CD14-positive monocyte (primary cell): ENCODE measurements around the gene ALKBH1. TPM values are rescaled to one million over a fixed set of nuclear protein-coding genes. Genes with fewer than 3 reads are reported as not detected.

ENCODE experiments used
- DNase-seq, 3 donors: peaks; one replicate each; pipeline ENCODE4 v3.0.0-alpha.2; 2011 to 2022
- H2AFZ ChIP-seq: 2 replicates; pipeline ENCODE4 v1.6.0; 2012; ENCODE audit warnings: mild to moderate bottlenecking, low read depth, low read length, inconsistent platforms; ENCODE audit not compliant: insufficient read depth, poor library complexity, severe bottlenecking
- H3K27ac ChIP-seq, 2 donors: 1 replicate in 1 of 2; 2 replicates in 1 of 2; pipeline ENCODE4 v1.5.1; 2012 to 2013; ENCODE audit warnings: low read length in 2 of 2, control low read depth in 1 of 2, inconsistent platforms in 1 of 2, low read depth in 1 of 2, mild to moderate bottlenecking in 1 of 2
- H3K27me3 ChIP-seq, 2 donors: one replicate each; pipeline versions ENCODE4 v1.6.0 to v1.6.1; 2011 to 2013; ENCODE audit warnings: low read length in 2 of 2; ENCODE audit not compliant: control insufficient read depth in 2 of 2, insufficient read depth in 2 of 2
- H3K36me3 ChIP-seq, 2 donors: replicated peaks in 1 of 2; 1 replicate in 1 of 2; 2 replicates in 1 of 2; pipeline versions ENCODE4 v1.5.1 to v1.6.1; 2012 to 2013; ENCODE audit warnings: low read length in 2 of 2, control low read depth in 1 of 2, inconsistent platforms in 1 of 2, mild to moderate bottlenecking in 1 of 2; ENCODE audit not compliant: insufficient read depth in 2 of 2, control insufficient read depth in 1 of 2
- H3K4me1 ChIP-seq, 2 donors: 1 replicate in 1 of 2; 2 replicates in 1 of 2; pipeline versions ENCODE4 v1.5.1 to v1.6.1; 2012 to 2013; ENCODE audit warnings: low read length in 2 of 2, control low read depth in 1 of 2, inconsistent platforms in 1 of 2, mild to moderate bottlenecking in 1 of 2, moderate library complexity in 1 of 2; ENCODE audit not compliant: insufficient read depth in 2 of 2, control insufficient read depth in 1 of 2
- H3K4me2 ChIP-seq: replicated peaks from 2 replicates; pipeline ENCODE3; 2012; ENCODE audit warnings: low read length, moderate library complexity, mild to moderate bottlenecking; ENCODE audit not compliant: poor library complexity, severe bottlenecking; ENCODE audit errors: extremely low read depth
- H3K4me3 ChIP-seq, 3 experiments: fragments of 200-600 bp in 1 of 3; sonication (generic) in 1 of 3; replicated peaks in 1 of 3; 1 replicate in 2 of 3; 2 replicates in 1 of 3; pipeline ENCODE4 v1.5.1; 2011 to 2013; ENCODE audit warnings: low read length in 3 of 3, mild to moderate bottlenecking in 3 of 3, control low read depth in 2 of 3, low read depth in 2 of 3, inconsistent platforms in 1 of 3, moderate library complexity in 1 of 3
- H3K79me2 ChIP-seq: 2 replicates; pipeline ENCODE4 v1.6.0; 2012; ENCODE audit warnings: mild to moderate bottlenecking, control low read depth, inconsistent platforms, low read length, moderate library complexity; ENCODE audit not compliant: insufficient read depth
- H3K9ac ChIP-seq: 2 replicates; pipeline ENCODE4 v1.6.0; 2017; ENCODE audit warnings: low read length, mild to moderate bottlenecking; ENCODE audit not compliant: insufficient read depth, poor library complexity, severe bottlenecking
- H3K9me3 ChIP-seq, 2 donors: replicated peaks in 1 of 2; 1 replicate in 1 of 2; 2 replicates in 1 of 2; pipeline versions ENCODE4 v1.5.1 to v1.6.1; 2012 to 2013; ENCODE audit warnings: low read length in 2 of 2, control low read depth in 1 of 2; ENCODE audit not compliant: control insufficient read depth in 1 of 2, insufficient read depth in 1 of 2
- H4K20me1 ChIP-seq: 2 replicates; pipeline ENCODE4 v1.6.0; 2012; ENCODE audit warnings: mild to moderate bottlenecking, low read length, control low read depth, moderate library complexity; ENCODE audit not compliant: insufficient read depth
- H3K27ac Mint-ChIP-seq, 7 donors: one replicate each; pipeline ENCODE4 v1.8.0; 2020; ENCODE audit warnings: mild to moderate bottlenecking in 7 of 7, mixed read lengths in 7 of 7, moderate library complexity in 6 of 7, inconsistent platforms in 2 of 7
- H3K27me3 Mint-ChIP-seq, 3 donors: one replicate each; pipeline ENCODE4 v1.8.0; 2021 to 2022; ENCODE audit warnings: low read depth in 3 of 3, mild to moderate bottlenecking in 3 of 3, mixed read lengths in 3 of 3, moderate library complexity in 3 of 3, inconsistent platforms in 1 of 3
- H3K36me3 Mint-ChIP-seq, 2 donors: one replicate each; pipeline ENCODE4 v1.8.0; 2020; ENCODE audit warnings: mixed read lengths in 2 of 2, inconsistent platforms in 1 of 2, mild to moderate bottlenecking in 1 of 2
- H3K4me1 Mint-ChIP-seq: one replicate; pipeline ENCODE4 v1.8.0; 2020; ENCODE audit warnings: mild to moderate bottlenecking, mixed read lengths
- H3K4me3 Mint-ChIP-seq, 2 donors: one replicate each; pipeline ENCODE4 v1.8.0; 2020; ENCODE audit warnings: mild to moderate bottlenecking in 2 of 2, mixed read lengths in 2 of 2, moderate library complexity in 1 of 2
- H3K9me3 Mint-ChIP-seq, 7 donors: one replicate each; pipeline ENCODE4 v1.8.0; 2020 to 2022; ENCODE audit warnings: mixed read lengths in 7 of 7, mild to moderate bottlenecking in 6 of 7, moderate library complexity in 6 of 7, inconsistent platforms in 2 of 7
- whole genome bisulfite sequencing: methylation state at CpG from one replicate; pipeline ENCODE4 v1.1.5; 2013; ENCODE audit warnings: missing lambda C conversion rate; ENCODE audit not compliant: insufficient coverage; 5-methylcytosine and 5-hydroxymethylcytosine counted together
- intact Hi-C, 2 donors: fragments of 100-400 bp; cut with micrococcal nuclease; formaldehyde crosslinking; loops; one replicate each; pipeline versions ENCODE4 v1.15.0 to v1.15.1; 2023
- polyA plus RNA-seq, 3 donors: library from polyadenylated mRNA; depleted of rRNA in 1 of 3; unstranded in 2 of 3; stranded (reverse) in 1 of 3; fragments of 300-500 nt in 2 of 3; fragments of >200 nt in 1 of 3; fragmentation: Illumina TruSeq in 2 of 3; gene quantifications; 1 replicate in 2 of 3; 2 replicates in 1 of 3; pipeline ENCODE4 v1.2.3, GENCODE V29; 2012 to 2021
- TF ChIP-seq, protein P1 (sequence below): fragments of 200-600 bp; IDR thresholded peaks from one replicate; pipeline ENCODE4 v1.8.0; 2022; ENCODE audit warnings: antibody characterized with exemption, mild to moderate bottlenecking

The ALKBH1 gene
- polyA plus RNA-seq, 3 donors: 3.4 to 4.5 (median 4.2) TPM

DNA sequence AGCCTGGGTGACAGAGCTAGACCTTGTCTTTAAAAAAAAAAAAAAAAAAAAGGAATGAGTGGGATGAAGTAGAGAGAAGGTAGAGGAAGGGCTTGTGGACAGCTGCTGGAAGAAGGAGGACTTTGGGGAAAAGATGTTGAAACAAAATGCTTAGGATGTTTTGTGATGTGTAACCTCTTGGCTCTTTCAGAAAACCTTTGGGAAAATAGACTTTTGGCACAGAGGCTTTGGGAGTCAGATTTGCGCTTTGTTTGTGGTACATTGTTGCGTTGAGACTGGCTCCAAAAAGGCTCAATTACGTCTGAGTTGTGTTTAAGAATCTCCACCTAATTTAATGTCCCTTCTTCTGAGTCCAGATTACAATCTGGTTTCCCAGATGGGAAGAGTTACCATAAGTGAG is 58.5 kb downstream of the ALKBH1 start:
- no peaks in the 10 kb centered on the region for H3K27me3 ChIP-seq
- no peaks in the 10 kb centered on the region for H4K20me1 ChIP-seq
- Mint-ChIP-seq H3K4me3 (no peak overlapping the region), H3K4me1 (peaks cover 18% of the 10 kb centered on the region), H3K27me3 (peaks cover 0 to 3% (median 2%) of the 10 kb centered on the region in 3 donors), H3K27ac (no peak overlapping the region), H3K9me3 (peaks cover 0 to 4% (median 2%) of the 10 kb centered on the region in 7 donors), H3K36me3 (no peaks in the 10 kb centered on the region)
- intact Hi-C loops: no loop called here
- H3K4me1 ChIP-seq: peaks cover 12 to 13% of the 10 kb centered on the region in 2 donors
- H3K9ac ChIP-seq: no peak overlapping the region
- no peak overlapping the region for H2AFZ ChIP-seq
- H3K36me3 ChIP-seq: no peaks in the 10 kb centered on the region
- TF ChIP-seq, protein P1, sequence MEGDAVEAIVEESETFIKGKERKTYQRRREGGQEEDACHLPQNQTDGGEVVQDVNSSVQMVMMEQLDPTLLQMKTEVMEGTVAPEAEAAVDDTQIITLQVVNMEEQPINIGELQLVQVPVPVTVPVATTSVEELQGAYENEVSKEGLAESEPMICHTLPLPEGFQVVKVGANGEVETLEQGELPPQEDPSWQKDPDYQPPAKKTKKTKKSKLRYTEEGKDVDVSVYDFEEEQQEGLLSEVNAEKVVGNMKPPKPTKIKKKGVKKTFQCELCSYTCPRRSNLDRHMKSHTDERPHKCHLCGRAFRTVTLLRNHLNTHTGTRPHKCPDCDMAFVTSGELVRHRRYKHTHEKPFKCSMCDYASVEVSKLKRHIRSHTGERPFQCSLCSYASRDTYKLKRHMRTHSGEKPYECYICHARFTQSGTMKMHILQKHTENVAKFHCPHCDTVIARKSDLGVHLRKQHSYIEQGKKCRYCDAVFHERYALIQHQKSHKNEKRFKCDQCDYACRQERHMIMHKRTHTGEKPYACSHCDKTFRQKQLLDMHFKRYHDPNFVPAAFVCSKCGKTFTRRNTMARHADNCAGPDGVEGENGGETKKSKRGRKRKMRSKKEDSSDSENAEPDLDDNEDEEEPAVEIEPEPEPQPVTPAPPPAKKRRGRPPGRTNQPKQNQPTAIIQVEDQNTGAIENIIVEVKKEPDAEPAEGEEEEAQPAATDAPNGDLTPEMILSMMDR: no peak
- H3K9me3 ChIP-seq: peaks cover 0 to 3% of the 10 kb centered on the region in 2 donors
- no peak overlapping the region for H3K4me2 ChIP-seq
- DNase-seq: no peak
- H3K79me2 ChIP-seq: no peaks in the 10 kb centered on the region
- H3K4me3 ChIP-seq: no peak overlapping the region
- no peak overlapping the region for H3K27ac ChIP-seq
- WGBS: 100% methylated on average over 1 of the region's 3 CpGs

DNA sequence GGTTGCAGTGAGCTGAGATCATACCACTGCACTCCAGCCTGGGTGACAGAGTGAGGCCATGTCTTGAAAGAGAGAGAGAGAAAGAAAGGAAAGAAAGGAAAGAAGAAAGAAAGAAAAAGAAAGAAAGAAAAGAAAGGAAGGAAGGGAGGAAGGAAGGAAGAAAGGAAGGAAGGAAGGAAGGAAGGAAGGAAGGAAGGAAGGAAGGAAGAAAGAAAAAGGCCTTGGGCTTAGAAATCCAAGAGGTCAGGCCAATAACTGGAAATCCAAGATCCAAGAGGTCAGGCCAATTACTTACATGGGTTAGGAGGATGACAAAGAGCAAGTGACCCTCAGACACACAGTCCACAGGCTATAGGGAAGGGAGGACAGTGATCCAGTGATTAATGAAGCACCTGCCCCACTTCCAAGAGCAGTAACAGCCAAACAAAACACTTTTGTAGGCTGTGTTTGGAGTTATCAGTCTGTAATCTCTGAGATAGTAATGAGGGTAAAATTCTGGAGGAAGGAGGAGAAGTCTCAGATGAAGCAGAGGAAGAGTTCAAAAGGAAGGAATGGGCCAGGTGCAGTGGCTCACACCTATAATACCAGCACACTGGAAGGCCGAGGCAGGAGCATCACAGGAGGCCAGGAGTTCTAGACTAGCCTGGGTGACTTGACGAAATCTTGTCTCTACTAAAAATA is 59.2 kb downstream of the ALKBH1 start:
- TF ChIP-seq, protein P1: no peak
- no peak overlapping the region for H3K9ac ChIP-seq
- no peak overlapping the region for H3K4me3 ChIP-seq
- DNase-seq: no peak
- no peak overlapping the region for H3K4me2 ChIP-seq
- H3K9me3 ChIP-seq: peaks cover 0 to 3% of the 10 kb centered on the region in 2 donors
- Mint-ChIP-seq H3K4me1 (peaks cover 12% of the 10 kb centered on the region), H3K9me3 (peaks cover 0 to 4% (median 2%) of the 10 kb centered on the region in 7 donors), H3K36me3 (no peaks in the 10 kb centered on the region), H3K27me3 (peaks cover 0 to 3% (median 2%) of the 10 kb centered on the region in 3 donors), H3K4me3 (no peak overlapping the region), H3K27ac (no peak overlapping the region)
- no peaks in the 10 kb centered on the region for H3K36me3 ChIP-seq
- H3K27ac ChIP-seq: no peak overlapping the region
- intact Hi-C loops: no loop called here
- H2AFZ ChIP-seq: no peak overlapping the region
- H4K20me1 ChIP-seq: no peaks in the 10 kb centered on the region
- H3K27me3 ChIP-seq: no peaks in the 10 kb centered on the region
- no peaks in the 10 kb centered on the region for H3K79me2 ChIP-seq
- WGBS: no CpG with 5 or more reads among the region's 2 CpGs
- peaks cover 5 to 6% of the 10 kb centered on the region in 2 donors for H3K4me1 ChIP-seq
